GM12891 (cell line): Measurements from ENCODE around the gene GIPR.

ENCODE experiments used
- POLR2AphosphoS5 ChIP-seq: IDR thresholded peaks from 2 replicates; pipeline ENCODE4 v1.6.1; 2011; ENCODE audit warnings: low read depth, low read length, control low read depth
- TAF1 ChIP-seq: IDR thresholded peaks from 2 replicates; pipeline ENCODE4 v1.6.1; 2011; ENCODE audit warnings: low read depth, low read length, control low read depth

DNA sequence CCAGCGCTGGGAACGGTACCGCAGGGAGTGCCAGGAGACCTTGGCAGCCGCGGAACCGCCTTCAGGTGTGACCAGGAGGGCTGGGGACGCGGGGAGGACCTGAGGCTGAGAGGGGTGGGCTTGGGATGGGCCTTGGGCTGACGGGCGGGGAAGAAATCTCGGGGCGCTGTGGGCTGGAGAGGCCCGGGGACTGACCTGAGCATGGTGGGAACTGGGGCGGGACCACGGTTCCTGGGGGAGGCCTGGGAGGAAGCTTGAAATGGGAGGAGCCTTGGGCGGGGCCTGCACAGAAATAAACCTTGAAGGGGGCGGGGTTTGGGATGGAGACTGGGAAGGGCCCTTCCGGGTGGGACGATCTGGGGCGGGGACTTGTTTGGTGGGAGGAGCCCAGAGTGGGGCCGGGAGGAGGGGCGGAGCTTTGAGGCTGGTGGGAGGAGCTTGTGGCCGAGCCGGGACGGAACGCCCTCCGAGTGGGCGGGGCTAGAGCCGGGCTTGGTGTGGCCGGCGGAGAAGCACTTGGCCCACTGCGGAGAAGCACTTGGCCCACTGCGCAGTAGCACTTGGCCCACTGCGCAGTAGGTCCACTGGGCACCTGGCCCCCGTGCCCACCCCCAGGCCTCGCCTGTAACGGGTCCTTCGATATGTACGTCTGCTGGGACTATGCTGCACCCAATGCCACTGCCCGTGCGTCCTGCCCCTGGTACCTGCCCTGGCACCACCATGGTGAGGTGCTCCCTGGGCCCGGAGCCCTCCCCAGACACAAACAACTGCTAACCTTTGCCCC lies 2.8 kb downstream of the GIPR start:
- TF ChIP-seq POLR2AphosphoS5 = no peak
- no peak for TF ChIP-seq TAF1
